ENCODE measurements around the gene IPO7.

Gene IPO7

DNA sequence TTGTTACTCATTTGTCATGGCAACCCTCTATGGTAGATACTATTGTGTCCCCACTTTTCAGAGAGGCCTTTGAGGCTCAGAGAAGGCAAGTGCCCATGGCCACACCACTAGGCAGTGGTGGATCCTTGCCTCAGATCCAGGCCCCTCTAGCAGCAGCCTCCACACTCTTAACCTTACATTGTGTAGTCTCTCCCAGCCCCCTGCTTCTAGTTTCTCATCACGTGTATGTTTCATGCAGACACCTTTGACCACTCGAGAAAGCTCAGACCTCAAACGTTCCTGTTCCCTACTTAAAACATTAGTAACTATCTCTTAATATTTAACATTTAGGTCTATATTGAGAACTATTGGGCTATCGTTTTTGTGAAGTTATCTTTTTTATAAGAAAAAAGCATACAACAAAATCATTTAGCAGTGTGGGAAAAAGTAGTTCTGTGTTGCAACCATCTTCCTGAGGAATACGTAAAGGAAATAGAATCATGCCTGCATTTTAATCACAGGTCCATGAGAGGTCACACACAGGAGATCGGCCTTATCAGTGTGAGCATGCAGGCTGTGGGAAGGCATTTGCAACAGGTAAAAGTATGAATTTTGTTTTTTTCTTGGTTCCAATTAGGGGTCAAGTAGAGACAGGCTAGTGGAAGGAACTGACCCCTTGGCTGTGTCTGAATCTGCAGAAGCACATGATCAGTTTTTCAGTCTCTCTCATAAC is 111.5 kb downstream of the IPO7 start:
- DNase-seq (ENCODE audit: low read depth): no peak
